Medulla oblongata (tissue), 1 donor: ENCODE results near the gene JAG2.

Experiments
- DNase-seq: peaks from one replicate; pipeline ENCODE4 v3.0.0-alpha.2; 2015; ENCODE audit errors: extremely low spot score

JAG2 gene

DNA sequence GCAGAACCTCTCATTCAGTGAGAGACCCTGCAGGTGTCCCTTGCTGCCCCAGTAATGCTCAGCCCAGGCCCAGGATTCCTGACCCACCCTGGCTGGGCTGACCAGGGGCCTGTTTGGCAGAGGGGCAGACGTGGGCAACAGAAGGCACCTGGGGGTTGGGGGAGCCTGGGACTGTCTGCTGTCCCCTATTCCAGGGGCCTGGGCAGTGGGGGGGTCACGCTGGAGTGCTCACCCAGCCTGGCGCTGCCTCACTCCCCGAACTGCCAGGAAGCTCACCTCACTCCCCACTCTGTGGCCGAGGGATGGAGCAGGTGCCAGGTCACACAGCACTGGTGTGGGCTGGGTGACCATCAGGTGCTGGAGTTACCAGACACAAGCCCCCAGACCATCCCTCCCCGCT lies 35.1 kb upstream of the JAG2 start:
- DNase-seq, result no peak

DNA sequence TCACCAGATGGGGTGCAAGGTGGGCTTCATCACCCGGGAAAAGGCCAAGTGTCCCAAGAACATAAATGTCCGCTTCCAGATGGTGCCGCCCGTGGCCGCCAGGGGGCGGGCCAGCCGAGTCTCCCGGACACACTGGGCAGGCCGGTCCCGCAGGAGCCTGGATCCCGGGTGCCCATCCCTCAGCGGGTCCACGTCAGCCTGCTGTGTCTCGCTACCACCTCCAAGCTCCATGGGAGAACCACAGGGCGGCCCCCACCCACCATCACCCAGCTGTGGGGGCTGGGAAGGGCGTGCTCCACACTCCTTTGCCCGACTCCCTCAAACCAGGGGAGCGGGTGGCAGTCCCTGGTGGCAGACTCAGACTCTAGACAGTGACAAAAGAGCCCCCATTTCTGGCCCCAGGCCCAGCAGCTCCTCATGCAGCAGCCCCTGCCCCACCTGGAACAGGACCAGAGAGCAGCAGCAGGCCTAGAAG lies 34.5 kb upstream of the JAG2 start:
- peak; percentile 80 for DNase-seq

DNA sequence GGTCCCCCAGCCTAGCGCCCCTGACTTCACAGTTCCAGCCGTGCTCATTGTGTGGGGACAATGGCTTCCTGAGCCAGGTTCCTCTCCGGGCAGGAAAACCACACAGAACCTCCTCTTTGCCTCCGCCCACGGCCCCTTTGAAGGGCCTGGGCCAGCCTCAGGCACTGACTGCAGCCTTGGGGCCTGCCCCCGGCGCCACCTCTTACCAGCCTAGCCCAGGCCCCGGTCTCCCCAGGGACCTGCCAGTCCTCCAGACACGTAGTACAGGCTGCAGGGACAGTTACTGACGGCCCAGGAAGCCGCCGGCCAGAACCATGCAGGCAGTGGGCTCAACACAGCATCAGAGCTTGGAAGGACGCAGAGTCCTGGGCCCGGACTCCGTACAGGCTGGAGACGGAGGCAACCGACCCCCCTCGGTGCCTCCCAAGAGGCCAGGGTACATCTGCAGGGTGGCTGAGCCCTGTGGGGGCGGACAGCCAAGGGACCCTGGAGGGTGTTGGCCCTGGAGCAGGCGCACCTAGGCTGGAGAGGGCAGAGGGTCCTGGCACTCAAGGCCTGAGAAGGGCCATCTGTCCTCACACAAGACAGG lies 33.4 kb upstream of the JAG2 start:
- peak; percentile 33 for DNase-seq

DNA sequence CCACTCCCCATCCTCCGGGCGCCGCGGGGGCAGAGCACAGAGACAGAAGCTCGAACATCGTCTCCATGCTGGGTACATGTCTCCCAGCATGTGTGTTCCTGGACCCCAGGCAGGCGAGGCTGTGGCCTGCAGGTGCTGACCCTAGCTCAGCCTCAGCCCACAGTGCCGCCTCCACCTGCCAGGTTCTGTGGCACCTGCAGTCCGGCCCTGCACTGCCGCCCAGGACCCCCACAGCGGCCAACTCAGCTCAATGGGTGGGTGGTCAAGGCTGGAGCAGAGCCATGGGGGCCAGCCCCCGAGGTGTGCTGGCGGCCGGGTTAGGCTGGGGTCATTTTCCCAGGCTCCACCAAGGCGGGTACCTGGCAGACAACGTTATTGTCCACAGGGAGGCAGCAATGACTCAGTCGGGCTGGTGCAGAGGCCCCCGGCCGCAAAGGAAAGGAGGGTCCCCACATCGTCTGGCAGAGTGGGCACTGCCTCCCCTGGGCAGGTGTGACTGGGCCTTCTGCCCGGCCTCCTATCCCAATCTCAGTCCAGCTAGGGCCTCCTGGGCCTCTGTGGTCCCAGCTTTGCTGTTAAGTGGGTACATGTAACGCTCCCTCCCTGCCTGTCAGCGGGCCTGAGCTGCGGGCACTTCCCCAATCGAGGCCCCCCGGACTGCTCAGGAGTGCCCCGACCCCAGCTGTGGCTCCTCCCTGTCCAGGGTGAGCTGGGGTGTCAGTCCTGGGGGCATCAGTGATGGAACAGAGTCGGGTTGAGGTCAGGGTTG lies 32.8 kb upstream of the JAG2 start:
- no peak for DNase-seq

DNA sequence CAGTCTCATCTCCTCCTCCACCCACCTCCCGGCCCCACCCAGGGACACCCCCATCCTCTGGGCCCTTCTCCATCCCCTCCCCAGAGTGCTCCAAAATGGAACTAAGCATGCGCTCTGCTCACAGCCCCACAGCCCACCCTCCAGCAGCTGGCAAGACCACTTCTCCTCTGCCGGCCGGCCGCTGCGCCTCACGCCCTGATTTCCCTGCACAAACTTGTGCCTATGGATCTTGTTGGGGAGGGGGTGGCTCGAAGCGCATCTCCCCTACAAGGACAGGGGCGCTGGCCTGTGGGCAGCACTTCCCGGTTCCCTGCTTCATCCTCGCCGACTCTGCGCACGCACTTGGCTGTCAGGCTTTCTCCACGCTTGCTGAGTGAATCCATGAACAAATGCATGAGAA lies 32.1 kb upstream of the JAG2 start:
- no peak for DNase-seq

DNA sequence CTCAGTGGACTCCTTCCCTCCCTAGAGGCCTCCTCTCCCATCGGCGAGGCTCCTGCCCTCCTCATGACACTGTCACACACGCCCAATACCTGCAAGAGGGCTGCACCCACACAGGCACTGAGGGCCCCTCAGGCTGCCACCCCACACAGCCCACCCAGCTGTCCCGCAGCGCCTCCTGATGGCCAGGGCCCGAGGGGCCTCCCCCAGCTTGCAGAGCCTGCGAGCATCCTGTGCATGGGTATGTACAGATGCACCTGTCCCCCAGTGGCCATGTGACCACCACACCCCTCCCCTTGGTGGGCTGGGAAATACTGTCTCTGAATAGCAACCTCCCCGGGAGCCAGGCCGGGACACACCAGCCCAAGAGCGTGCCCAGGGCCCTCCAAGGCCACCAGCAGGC lies 31.5 kb upstream of the JAG2 start:
- no peak for DNase-seq

DNA sequence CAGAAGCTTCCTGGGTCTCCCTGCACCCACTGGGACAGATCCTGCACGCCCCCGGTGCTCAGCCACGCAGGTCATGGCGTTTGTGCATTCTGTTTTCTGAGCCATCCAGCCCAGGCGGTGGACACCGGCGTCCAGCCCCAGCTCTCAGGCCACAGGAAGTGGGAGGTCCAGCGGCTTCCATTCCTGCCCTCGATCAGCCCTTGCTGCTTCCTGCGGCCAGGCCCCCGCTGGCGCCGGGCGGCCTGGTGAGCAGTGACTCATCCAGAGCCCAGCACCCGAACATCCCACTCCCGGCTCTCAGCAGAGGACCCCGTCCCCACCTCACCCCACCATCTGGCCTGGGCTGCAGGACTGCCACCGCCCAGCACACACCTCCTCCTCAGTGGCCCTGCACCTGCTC lies 30.5 kb upstream of the JAG2 start:
- DNase-seq, result no peak

DNA sequence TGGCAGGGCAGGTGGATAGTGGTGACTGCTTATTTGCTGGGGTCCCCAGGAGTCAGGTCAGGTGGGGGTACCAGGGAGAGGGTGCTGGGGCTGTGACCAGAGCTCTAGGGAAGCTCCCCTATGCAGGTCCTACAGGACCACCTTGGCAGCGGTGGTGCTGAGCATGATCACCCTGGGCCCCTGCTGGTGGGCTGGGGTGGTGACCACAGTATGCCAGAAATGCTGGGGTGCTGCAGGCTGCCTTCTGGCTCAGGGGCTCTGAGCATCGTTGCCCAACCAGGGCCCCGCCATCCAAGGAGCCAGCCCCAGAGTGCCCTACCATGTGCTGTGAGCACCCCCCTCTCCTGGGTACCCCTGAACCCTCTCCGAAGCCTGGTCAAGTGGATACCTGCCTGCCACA lies 30.0 kb upstream of the JAG2 start:
- no peak for DNase-seq

DNA sequence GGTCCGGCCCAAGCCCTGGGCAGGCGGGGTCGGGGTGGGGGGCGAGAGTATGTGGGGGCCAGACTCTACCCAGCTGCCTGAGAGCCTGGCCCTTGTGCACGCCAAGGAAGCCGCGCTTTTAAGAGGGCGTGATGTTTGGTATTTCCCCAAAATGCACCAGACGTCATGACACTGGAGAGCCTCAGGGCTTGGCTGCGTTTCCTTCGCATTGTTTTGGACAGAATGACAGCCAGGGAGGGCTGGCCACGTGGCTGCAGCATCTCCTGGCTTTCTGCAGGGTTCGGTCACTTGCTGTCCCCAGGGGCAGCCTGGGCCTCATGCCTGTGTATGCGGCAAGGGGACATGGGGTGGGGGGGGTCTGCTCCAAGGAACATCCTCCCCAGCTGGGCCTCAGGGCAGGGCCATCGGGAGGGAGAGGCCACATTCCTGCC lies 28.6 kb upstream of the JAG2 start:
- peak; percentile 48 for DNase-seq

DNA sequence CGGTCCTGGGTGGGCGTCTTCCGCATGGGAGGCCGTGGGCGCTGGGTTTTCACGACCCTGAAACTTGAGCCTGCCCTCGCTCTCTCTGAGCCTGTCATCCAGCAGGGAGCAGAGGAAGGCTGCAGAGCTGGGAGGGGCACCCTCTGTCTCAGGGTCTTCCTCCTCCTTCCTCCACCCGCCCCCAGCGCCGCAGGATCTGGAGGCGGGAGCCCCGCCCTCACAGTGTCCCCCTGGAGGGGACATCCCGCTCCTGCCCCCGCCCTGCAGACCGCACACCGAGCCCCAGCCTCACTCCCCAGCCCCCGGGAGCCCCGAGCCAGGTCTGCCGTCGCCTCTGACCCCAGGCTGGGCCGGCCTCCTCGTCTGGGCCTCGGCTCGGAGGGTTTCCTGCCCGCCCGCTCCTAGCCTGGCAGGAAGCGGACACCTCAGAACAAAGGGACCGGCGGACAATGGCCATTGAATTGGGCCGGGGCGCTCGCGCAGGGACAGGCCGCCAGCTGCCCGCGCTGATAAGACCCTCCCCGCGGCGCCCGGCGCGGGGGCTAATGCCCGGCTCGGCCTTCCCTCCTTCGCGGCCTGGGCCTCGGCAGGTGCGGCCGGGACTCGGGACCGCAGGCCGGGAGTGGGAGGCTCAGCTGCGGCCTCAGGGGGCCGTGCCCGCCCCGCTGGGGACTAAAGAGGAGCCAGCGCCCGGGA lies 27.8 kb upstream of the JAG2 start:
- no peak for DNase-seq

DNA sequence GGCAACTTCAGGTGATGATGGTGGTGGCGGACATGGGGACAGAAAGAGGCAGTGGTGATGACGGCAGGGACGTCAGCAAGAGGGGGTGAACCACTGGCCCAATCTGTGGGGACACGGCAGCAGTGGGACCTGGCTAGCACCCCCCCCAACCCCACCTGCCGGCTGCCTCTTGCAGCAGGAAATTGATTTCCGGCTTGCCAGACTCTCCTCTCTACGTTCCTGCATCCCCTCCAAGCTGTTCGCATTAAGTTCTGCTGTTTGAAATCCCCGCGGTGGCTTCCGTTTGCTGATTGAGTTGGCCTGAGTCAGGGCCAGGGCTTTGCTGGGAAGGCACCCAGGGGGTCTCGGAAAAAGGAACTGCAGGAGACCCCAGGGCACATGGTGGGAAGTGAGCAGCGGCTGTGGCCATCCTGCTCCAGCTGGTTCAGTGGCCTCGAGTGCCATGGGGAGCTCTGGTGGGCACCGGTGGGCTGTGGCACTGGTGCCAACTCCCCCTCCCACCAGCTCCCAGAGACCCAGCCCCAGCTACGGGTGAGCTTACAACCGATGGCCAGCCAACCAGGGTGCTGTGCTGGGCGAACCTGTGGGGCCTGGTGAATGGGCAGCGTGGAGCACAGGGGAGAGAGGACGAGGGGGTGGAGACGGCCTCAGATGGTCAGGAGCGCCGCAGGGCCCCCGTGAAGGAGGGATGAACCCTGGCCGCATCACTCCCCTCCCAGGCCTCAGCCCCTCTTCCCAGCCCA lies 27.1 kb upstream of the JAG2 start:
- DNase-seq, result no peak

DNA sequence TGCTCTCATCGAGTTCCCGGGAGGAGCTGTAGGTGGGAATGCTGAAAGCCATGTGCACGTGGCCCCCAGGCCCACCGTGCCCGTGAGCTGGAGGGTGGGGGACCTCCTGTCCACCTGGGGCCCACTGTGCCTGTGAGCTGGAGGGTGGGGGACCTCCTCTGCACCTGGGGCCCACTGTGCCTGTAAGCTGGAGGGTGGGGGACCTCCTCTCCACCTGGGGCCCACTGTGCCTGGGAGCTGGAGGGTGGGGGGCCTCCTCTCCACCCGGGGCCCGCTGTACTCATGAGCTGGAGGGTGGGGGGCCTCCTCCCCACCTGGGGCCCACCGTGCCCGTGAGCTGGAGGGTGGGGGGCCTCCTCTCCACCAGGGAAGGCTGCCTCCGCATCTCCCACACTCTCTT lies 26.5 kb upstream of the JAG2 start:
- DNase-seq, result no peak

DNA sequence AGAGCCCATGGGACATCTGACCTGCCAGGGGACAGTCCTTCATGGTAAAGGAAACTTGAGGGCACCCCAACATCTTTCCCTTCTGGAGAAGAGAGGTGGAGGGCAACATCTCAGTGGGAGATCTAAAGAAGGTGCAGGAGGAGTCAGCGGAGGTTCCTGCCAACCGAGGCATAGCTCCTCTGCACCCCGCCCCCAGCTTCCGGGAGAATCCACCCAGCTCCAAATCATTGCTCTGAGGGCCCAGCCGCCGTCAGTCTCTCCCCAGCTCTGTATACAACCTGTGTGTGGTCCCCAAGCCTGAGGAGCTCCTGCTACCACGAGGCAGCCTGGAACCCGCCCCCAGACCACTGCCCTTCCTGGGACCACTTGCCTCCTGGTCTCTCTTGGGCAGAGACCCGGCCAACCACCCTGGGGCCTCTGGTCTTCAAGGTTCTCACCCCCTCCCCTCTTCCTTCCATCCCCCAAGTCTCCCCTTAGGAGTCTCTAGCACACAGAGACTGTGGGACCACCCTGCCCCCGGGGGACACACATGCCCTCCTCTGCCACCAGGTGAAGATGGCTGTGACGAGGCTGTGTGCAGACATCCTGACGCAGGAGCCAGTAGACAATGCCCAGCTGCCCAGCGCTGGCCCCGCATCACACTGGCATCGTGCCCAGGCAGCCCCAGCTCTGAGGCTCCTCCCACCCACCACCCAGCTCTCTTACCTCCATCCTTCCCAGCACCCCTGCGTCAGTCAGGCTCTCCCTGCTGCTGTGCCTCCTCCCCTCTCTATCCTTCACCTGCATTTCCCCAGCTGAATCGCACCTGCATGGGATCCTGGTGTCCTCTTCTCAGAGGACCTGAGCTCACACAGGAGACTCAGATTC lies 25.6 kb upstream of the JAG2 start:
- no peak for DNase-seq

DNA sequence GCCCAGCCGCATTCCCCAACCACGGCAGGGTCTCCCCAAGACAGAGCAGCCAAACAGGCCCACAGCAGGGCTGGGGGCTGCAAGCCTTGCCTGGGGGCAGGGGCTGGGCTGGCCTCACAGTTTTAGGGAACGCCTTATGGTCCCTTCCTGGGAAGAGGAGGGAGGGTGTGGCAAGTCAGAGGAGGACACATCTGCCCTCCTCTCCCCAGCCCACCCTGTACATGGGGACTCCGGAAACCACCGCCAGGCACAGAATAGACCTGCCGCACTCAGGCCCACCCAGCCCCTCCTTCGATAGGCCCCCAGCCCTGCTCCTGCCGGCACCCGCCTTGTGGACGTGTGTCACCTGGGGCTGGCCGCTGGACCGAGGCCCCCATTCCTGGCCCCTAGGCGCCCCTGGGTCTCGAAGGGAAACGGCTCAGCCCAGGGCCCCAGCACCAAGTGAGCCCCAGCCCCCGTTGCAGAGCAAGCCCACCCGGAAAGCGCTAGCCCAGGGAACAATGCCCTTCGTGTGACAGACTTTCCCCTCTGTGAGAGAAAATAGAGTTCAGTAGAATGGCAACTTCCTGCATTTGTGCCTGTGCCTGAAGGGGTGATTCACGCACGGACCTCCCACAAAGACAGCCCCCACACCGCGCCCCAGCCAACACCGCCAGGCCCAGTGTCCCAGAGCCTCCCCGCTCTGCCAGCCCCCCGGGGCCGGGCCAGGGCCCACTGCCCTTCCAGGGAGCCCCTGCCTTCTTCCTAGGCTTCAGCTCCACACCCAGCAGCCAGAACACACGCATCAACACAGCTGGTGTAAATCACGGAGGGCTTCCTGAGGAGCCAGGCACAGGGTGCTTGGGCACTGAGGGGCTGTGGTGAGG lies 24.5 kb upstream of the JAG2 start:
- no peak for DNase-seq

DNA sequence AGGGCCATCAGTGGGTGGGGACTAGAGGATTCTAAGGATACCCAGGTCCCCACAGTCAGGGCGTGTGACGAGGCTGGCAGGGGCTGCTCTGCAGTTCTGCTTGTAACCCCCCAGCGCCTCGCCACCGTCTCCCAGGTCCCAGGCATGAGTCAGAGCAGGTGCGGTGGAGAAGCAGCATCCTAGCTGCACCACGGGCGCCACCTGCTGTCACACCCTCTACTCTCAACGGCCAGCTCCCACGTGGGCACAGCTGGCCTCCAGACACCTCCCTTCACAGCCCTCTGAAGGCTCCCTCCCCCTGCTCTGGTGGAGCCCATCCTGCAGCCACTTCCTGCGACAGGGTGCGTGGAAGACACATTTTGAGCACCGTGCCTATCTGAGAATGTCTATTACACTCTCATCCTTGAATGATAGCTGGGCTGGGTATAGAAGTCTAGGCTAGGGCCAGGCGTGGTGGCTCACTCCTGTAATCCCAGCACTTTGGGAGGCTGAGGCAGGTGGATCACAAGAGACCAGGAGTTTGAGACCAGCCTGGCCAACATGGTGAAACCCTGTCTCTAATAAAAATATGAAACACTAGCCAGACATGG lies 19.5 kb upstream of the JAG2 start:
- DNase-seq, result no peak

DNA sequence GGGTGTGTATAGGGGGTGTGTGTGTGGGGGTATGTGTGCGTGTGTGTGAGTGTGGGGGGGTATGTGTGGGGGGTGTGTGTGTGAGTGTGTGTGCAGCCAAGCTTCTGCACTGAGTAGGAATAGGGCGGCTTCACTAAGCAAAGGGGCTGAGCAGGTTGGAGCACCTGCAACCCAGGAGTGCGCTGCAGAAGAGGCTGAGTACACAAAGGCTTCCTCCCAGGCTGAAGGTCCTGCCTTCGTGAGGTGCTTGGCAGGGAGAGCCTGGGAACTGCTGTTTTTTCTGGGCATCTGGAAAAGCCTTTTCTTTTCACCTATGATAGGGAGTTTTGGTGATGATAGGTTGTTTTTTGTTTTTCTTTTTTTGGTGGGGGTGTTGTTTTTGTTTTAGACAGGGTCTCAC lies 18.5 kb upstream of the JAG2 start:
- no peak for DNase-seq

DNA sequence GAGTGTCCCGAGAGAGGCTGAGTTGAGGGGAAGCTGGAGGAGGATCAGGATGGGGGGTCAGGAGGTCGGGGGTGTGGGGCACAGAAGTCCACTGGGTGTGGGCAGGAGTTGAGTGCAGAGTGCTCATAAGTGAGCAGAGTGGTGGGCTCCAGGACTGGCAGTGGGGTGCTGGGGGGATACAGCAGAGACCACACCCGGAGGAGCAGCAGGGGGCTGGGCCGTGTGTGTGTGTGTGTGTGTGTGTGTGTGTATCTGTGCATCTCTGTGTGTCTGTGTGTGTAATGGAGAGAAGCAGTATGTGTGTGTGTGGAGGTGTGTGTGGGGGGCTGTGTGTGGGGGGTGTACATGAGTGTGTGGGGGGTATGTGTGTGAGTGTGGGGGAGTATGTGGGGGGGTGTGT lies 17.4 kb upstream of the JAG2 start:
- no peak for DNase-seq

DNA sequence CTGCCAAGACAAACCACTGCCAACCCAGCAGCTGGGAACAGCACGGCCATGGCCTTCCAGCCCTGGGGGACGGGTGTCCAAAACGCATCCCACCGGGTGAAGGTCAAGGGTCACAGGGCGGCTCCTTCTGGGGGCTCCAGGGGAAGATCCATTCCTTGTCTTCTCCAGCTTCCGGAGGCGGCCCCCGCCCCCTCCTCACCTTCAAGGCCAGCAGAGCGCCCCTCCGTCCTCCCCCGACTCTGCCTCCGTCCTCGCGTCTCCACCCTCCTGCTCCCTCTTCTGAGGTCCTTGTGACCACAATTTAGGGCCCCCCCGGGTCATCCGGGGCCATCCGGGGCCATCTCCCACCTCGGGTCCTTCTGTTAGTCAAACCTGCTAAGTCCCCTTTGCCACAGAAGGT lies 16.4 kb upstream of the JAG2 start:
- DNase-seq, result no peak

DNA sequence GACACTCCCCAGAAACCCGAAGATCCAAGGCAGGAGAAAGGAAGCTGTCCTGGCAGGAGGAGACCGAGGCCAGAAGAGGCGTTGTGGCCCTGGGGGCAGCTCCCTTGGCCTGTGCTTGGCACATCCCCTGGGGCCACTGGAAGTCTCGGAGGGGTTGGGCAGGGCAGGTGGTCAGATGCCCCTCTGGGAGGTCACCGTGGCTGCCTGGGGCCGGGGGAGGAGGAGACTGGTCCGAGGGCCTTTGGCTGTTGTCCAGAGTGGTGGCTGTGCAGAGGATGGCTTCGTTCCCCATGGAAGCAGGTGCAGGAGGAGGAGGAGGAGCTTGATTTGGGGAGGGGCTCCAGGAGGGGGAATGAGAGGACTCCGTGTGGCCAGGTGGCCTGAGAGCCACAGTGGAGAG lies 15.9 kb upstream of the JAG2 start:
- no peak for DNase-seq
